Epithelial cell of proximal tubule (primary cell): Measurements from ENCODE around the gene PDLIM7. TPM values are rescaled to one million over a fixed set of nuclear protein-coding genes. Genes with fewer than 3 reads are reported as not detected.

Experiments used
- DNase-seq: peaks from one replicate; pipeline ENCODE4 v3.0.0-alpha.2; 2011; ENCODE audit warnings: low read depth
- H3K4me3 ChIP-seq: 2 replicates; pipeline ENCODE4 v1.5.1; 2011; ENCODE audit warnings: low read depth, mild to moderate bottlenecking, low read length
- total RNA-seq: library from RNA; depleted of rRNA; stranded (reverse); fragments of >200 nt; gene quantifications from 2 replicates; pipeline ENCODE4 v1.2.3, GENCODE V29; 2015
- TF ChIP-seq, protein P1 (sequence below): conservative IDR thresholded peaks from 2 replicates; pipeline ENCODE4 v1.5.1; 2012; ENCODE audit warnings: low read depth, mild to moderate bottlenecking, low read length

The PDLIM7 gene
- total RNA-seq, 1 donor from 2014 or later = 286 TPM

DNA sequence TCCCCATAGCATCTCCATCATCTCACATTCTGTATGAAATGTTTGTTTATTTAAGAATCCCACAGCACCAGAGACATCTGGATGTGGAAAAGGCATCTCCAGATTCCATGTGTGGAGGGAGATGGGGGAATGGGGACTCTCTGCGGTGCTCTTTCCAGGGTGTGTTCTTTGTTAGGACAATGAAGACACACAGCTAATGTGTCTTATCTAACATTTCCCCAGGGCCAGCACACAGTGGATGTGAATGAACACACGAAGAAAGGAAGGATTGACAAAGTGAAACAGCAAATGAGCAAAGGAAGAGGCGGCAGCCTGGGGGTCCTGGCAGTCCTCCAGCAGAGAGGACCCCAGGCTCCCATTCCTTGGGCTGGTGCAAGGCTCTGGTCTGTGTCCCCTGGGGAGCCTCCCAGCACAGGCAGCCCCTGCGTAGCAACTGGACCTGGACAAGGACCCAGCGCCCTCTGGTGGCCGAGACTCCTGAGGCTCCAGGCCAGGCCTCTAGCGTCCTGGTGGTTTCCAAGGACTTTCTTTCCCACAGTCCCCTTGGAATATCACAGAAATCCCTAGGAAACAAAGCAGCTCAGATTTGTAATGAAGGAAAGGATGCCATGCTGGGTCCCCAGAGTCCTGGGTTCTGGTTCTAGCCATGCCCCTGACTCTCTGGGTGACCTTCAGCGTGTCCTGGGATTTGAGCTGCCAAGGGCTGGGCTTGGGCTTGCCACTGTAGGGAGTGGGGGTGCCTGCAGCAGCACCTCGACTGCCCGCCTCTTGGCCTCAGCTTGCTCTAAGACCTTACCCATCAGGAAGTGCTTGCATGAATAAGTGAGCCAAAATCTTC is 3.5 kb upstream of the PDLIM7 start:
- DNase-seq = no peak
- H3K4me3 ChIP-seq = no peak overlapping the region
- TF ChIP-seq, protein P1, sequence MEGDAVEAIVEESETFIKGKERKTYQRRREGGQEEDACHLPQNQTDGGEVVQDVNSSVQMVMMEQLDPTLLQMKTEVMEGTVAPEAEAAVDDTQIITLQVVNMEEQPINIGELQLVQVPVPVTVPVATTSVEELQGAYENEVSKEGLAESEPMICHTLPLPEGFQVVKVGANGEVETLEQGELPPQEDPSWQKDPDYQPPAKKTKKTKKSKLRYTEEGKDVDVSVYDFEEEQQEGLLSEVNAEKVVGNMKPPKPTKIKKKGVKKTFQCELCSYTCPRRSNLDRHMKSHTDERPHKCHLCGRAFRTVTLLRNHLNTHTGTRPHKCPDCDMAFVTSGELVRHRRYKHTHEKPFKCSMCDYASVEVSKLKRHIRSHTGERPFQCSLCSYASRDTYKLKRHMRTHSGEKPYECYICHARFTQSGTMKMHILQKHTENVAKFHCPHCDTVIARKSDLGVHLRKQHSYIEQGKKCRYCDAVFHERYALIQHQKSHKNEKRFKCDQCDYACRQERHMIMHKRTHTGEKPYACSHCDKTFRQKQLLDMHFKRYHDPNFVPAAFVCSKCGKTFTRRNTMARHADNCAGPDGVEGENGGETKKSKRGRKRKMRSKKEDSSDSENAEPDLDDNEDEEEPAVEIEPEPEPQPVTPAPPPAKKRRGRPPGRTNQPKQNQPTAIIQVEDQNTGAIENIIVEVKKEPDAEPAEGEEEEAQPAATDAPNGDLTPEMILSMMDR = peak; percentile 95

DNA sequence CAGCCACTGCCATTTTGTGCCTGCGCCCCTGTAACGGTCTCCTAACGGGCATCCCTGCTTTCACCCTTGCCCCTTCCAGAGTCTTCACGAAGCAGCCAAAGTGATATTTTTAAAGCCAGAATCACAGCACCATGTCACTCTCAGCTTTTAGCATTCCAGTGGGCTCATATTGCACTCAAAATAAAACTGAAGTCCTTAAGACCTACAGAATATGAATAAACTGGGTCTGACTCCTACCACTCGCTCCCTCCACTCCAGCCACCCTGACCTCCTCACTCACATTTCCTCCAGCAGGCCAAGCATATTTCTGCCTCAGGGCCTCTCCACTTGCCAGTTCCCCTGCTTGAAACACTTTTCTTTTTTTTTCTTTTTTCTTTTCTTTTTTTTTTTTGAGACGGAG is 2.4 kb upstream of the PDLIM7 start:
- DNase-seq = no peak
- H3K4me3 ChIP-seq = no peak overlapping the region
- TF ChIP-seq, protein P1 = no peak

DNA sequence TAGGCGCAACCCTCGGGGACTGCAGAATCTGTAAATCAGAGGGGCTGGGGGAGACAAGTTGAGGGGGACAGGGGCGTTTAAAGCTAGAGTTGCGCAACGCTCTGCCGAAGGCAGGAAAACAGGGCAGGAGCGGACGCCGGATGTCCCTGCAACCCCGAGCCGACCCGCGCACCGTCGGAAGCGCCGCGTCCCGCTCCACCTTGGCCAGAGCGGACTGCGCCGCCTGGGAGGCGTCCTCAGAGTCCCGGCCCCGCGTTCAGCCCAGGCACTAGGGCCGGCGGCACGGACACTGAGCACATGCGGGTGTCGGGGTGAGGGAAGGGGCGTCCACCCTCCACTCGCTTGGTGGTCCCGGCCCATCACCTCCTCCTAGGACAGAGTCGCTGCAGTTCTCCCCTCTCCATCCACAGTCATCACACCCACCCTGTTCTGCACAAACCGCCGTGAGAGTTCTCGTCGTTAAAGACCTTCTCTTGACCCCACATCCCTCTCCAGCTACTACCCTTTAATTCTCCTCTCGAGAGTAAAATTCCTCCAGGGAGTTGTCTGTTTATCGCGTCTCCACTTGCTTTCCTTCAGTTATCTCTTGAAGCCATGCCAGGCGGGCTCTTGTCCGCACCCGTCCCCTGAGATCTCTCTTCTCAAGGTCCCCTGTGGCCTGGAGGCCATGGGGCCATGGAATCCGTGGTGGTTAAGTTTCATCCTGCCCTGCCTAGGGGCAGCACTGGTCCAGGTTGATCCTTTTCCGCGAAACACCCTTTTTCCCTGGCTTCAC is 796 bp upstream of the PDLIM7 start:
- peak overlapping the region; percentile 89 for H3K4me3 ChIP-seq
- TF ChIP-seq, protein P1 = no peak
- DNase-seq = no peak

DNA sequence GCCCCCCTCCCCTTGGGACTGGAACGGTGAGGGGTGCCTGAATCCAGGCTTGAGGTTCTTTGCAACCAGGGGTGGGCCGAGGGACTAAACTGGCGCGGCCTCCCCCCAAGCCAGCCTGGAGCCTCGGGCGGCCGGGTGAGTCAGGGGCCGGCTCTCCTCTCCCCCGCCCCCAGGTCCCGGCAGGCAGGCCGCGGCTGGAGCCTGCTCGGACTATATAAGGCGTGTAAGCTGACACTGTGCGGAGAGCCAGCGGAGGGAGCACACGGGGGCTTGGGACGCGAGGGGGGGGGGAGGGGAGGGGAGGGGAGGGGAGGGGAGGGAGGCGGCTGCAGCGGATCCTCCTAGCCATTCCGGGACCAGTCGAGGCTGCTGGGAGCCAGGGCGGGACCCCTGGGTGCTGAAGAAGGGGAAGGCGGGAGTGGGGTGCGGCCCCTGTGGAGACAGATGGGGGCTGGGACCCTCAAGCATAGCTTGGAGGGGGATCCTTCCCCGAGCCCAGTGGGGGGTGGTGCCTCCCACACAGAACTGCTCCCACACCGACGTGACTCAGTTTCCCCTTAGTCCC is 595 bp downstream of the PDLIM7 start:
- DNase-seq = no peak
- TF ChIP-seq, protein P1 = no peak

DNA sequence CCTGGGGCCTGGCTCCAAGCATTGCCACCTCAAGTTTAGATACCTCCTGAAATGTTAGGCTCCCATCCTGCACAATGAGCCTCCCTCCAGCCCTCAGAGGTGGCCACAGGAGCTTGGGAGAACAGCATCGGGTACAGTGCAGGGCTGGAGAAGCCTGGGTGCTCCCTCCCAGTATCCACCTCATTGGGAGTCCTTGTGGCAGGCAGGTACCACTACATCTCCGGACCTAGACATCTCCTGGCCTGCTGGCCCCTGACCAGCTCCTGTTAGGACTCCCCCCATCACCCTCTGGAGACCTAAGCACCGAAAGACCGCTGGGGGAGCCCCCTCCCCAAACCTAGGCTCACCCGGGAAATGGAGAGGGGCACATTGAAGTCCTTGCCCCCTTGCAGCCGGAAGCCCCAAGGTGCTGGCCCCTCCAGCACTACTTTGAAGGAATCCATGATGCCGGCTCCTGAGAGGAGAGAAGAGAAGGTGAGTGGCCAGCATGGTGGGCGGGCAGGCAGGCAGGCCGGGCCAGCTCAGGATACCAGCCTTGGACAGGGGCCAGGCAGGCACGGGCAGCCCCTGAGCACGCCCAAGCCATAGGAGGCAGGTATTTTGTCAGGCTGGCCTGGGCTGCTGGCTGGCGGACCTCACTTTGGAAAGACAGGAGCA is 1.2 kb downstream of the PDLIM7 start:
- H3K4me3 ChIP-seq = peak overlapping the region; percentile 89
- TF ChIP-seq, protein P1 = peak; percentile 46
- no peak for DNase-seq

More for the DNA sequence above, 595 bp downstream of the PDLIM7 start:
- peak overlapping the region; percentile 89 for H3K4me3 ChIP-seq

DNA sequence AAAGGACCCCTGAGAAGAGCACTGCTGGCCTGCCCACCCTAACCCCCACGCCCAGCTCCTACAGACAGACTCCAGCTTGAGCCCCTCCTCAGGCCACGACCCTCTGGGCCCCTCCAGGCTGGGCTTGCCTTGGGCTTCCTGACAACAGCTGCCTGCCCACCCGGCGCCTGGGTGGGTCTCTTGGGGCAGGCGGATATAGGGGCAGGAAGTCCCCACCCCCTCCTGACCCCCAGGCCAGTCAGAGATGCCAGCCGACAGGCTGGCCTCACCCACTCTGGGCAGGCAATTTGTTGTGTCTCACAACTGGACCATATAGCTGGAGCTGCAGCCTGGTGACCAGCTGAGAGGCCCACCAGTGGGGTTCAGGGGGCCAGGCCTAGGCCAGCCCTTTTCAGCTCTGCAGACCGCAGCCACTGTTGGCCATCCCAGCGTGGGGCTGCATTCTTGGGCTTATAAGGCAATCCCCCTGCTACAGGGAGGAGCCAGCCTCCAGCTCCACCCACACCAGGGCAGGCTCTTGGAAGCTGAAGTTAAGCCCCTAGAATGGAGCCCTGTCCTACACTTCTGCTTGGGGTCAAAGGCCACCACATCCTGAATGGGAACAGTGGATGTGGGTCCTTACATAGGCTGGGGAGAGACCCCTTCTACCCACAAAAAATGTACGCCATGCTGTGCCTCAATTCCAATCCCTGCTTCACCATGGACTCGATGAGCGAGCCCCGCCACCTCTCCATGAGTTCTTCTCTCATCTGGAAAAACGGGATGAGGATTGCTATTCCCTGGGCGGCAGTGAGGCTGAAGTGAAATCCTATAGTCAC is 2.0 kb downstream of the PDLIM7 start:
- DNase-seq = no peak
- TF ChIP-seq, protein P1 = no peak
- peak overlapping the region; percentile 89 for H3K4me3 ChIP-seq
